G401 (cell line): ENCODE measurements around the gene SBK2. TPM values are rescaled to one million over a fixed set of nuclear protein-coding genes. Genes with fewer than 3 reads are reported as not detected.

ENCODE experiments used
- DNase-seq: peaks from one replicate; pipeline ENCODE4 v3.0.0-alpha.2; 2015; ENCODE audit warnings: low spot score
- in situ Hi-C: cut with HindIII; loops from 2 replicates; pipeline ENCODE4 v1.10.0; 2016; ENCODE audit warnings: low sequenced_read_pairs, mixed read lengths
- total RNA-seq: library from RNA; depleted of rRNA; stranded (reverse); fragments of >200 nt; shearing (Covaris generic); gene quantifications from 2 replicates; pipeline ENCODE4 v1.2.3, GENCODE V29; 2014

SBK2 gene
- total RNA-seq, 1 experiment from 2014 or later, result 1.9 TPM

GRCh38 chr19:55490478-55491432 lies 46.2 kb downstream of the SBK2 start:
- in situ Hi-C loops, result no loop called here
- DNase-seq, result no peak

- no peak for DNase-seq
- in situ Hi-C loops, result no loop called here
These were observed 47.0 kb downstream of the SBK2 start for GRCh38 chr19:55489711-55490477.

- peak; percentile 19 for DNase-seq
- in situ Hi-C loops, result no loop called here
These were observed 47.8 kb downstream of the SBK2 start for GRCh38 chr19:55488986-55489710.

- in situ Hi-C loops, result no loop called here
- peak; percentile 41 for DNase-seq
These were observed 48.8 kb downstream of the SBK2 start, which contains the start of gene SSC5D for GRCh38 chr19:55487924-55488687. SSC5D (plus strand) TSS chr19:55488436; CDS start chr19:55488590, 154 bp downstream.

GRCh38 chr19:55486971-55487923 lies 49.7 kb downstream of the SBK2 start:
- peak; percentile 75 for DNase-seq
- in situ Hi-C loops, result no loop called here

GRCh38 chr19:55486043-55486970 lies 50.6 kb downstream of the SBK2 start:
- in situ Hi-C loops, result no loop called here

GRCh38 chr19:55485439-55486011 lies 51.4 kb downstream of the SBK2 start:
- peak; percentile 23 for DNase-seq
- in situ Hi-C loops, result no loop called here

More at GRCh38 chr19:55486043-55486970, 50.6 kb downstream of the SBK2 start:
- DNase-seq, result peak; percentile 56

- in situ Hi-C loops, result no loop called here
- peak; percentile 58 for DNase-seq
These were observed 52.1 kb downstream of the SBK2 start, which contains the start of gene NAT14 for GRCh38 chr19:55484593-55485438. NAT14 (plus strand) TSS chr19:55485188; CDS start chr19:55485709, 521 bp downstream.

- no peak for DNase-seq
- in situ Hi-C loops, result no loop called here
These were observed 53.0 kb downstream of the SBK2 start for GRCh38 chr19:55483706-55484592.

- in situ Hi-C loops, result no loop called here
- DNase-seq, result no peak
These were observed 53.8 kb downstream of the SBK2 start for GRCh38 chr19:55482967-55483705.

GRCh38 chr19:55482156-55482961 lies 54.6 kb downstream of the SBK2 start:
- DNase-seq, result no peak
- in situ Hi-C loops, result no loop called here

- in situ Hi-C loops, result no loop called here
- DNase-seq, result no peak
These were observed 55.2 kb downstream of the SBK2 start for GRCh38 chr19:55481794-55482155.

GRCh38 chr19:55481148-55481793 lies 55.7 kb downstream of the SBK2 start:
- no peak for DNase-seq
- in situ Hi-C loops, result no loop called here
